SIG-M5 treated with dmso at 0.1 percent for 504 hours (cell line): ENCODE measurements around the gene FASTKD2.
A peak's percentile ranks its signal among the peaks of the same experiment; 100 is the strongest.

Experiments
- DNase-seq: peaks from one replicate; lab custom pipeline; 2025; ENCODE audit not compliant: unreplicated experiment; lab: John Stamatoyannopoulos, UW

The FASTKD2 gene

GRCh38 chr2:206836722-206837121 is 71.3 kb downstream of the FASTKD2 start:
- no peak for DNase-seq

- DNase-seq = no peak
Observed at GRCh38 chr2:206837775-206838174, 72.4 kb downstream of the FASTKD2 start.

DNA sequence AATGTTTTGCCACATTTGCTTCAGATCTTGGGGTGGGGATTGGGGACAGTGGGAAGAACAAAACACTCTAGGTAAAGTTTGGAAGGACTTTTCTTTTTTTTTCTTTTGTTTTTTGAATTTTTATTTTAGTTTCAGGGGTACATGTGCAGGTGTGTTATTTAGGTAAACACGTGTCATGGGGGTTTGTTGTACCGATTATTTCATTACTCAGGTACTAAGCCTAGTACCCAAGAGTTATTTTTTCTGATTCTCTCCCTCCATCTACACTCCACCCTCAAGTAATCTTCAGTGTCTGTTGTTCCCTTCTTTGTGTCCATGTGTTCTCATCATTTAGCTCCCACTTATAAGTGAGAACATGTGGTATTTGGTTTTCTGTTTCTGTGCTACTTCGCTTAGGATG is 73.3 kb downstream of the FASTKD2 start:
- no peak for DNase-seq

GRCh38 chr2:206840999-206841398 is 75.6 kb downstream of the FASTKD2 start:
- DNase-seq = peak; percentile 1
